C4-2B (cell line): ENCODE data around the gene OR6X1.

Experiments used
- CTCF ChIP-seq: fragments of 450-650 bp; conservative IDR thresholded peaks from 2 replicates; pipeline ENCODE4 v1.5.1; 2017; ENCODE audit warnings: mild to moderate bottlenecking
- ZFX ChIP-seq: fragments of 450-650 bp; IDR thresholded peaks from 2 replicates; pipeline ENCODE4 v1.6.1; 2017

- TF ChIP-seq CTCF (no peak), ZFX (no peak)
These were observed 50.0 kb downstream of the OR6X1 start for GRCh38 chr11:123704341-123704740.
